Neutrophil (primary cell): ENCODE results near the gene CHD9.

ENCODE experiments used
- H3K27ac ChIP-seq: fragments of 200-600 bp; sonication (generic); 2 replicates; pipeline ENCODE4 v1.5.1; 2016; ENCODE audit warnings: mild to moderate bottlenecking, moderate library complexity
- H3K27me3 ChIP-seq: fragments of 200-600 bp; sonication (generic); 2 replicates; pipeline ENCODE4 v1.6.0; 2016; ENCODE audit warnings: mild to moderate bottlenecking
- H3K36me3 ChIP-seq: fragments of 200-600 bp; sonication (generic); 2 replicates; pipeline ENCODE4 v1.5.1; 2017
- H3K4me1 ChIP-seq, 2 experiments: fragments of 200-600 bp in 1 of 2; sonication (generic) in 1 of 2; 1 replicate in 1 of 2; 2 replicates in 1 of 2; pipeline versions ENCODE4 v1.5.1 to v1.6.1; 2013 to 2016; ENCODE audit warnings: low read depth in 1 of 2, low read length in 1 of 2, mild to moderate bottlenecking in 1 of 2, moderate library complexity in 1 of 2; ENCODE audit not compliant: control insufficient read depth in 1 of 2, insufficient read depth in 1 of 2
- H3K4me3 ChIP-seq, 2 experiments: fragments of 200-600 bp in 1 of 2; sonication (generic) in 1 of 2; 1 replicate in 1 of 2; 2 replicates in 1 of 2; pipeline ENCODE4 v1.5.1; 2013 to 2016; ENCODE audit warnings: low read depth in 1 of 2, low read length in 1 of 2, mild to moderate bottlenecking in 1 of 2, moderate library complexity in 1 of 2
- H3K9me3 ChIP-seq: fragments of 200-600 bp; sonication (generic); 2 replicates; pipeline ENCODE4 v1.5.1; 2016
- TF ChIP-seq, protein P1 (sequence below): fragments of 200-600 bp; sonication (generic); IDR thresholded peaks from 2 replicates; pipeline ENCODE4 v1.5.1; 2016; ENCODE audit warnings: antibody characterized with exemption

The CHD9 gene

GRCh38 chr16:53094013-53094630 is 39.3 kb downstream of the CHD9 start:
- Histone ChIP-seq H3K27ac (peak overlapping the region; percentile 95), H3K36me3 (no peaks in the 10 kb centered on the region), H3K27me3 (no peaks in the 10 kb centered on the region), H3K4me1 (peaks cover 56 to 66% of the 10 kb centered on the region in 2 experiments), H3K4me3 (no peak overlapping the region), H3K9me3 (no peaks in the 10 kb centered on the region)
- TF ChIP-seq, protein P1, sequence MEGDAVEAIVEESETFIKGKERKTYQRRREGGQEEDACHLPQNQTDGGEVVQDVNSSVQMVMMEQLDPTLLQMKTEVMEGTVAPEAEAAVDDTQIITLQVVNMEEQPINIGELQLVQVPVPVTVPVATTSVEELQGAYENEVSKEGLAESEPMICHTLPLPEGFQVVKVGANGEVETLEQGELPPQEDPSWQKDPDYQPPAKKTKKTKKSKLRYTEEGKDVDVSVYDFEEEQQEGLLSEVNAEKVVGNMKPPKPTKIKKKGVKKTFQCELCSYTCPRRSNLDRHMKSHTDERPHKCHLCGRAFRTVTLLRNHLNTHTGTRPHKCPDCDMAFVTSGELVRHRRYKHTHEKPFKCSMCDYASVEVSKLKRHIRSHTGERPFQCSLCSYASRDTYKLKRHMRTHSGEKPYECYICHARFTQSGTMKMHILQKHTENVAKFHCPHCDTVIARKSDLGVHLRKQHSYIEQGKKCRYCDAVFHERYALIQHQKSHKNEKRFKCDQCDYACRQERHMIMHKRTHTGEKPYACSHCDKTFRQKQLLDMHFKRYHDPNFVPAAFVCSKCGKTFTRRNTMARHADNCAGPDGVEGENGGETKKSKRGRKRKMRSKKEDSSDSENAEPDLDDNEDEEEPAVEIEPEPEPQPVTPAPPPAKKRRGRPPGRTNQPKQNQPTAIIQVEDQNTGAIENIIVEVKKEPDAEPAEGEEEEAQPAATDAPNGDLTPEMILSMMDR = no peak

- no peaks in the 10 kb centered on the region for H3K27me3 ChIP-seq
- peaks cover 46 to 52% of the 10 kb centered on the region in 2 experiments for H3K4me1 ChIP-seq
- H3K9me3 ChIP-seq = no peaks in the 10 kb centered on the region
- H3K27ac ChIP-seq = peak overlapping the region; percentile 87
- TF ChIP-seq, protein P1 = no peak
- H3K4me3 ChIP-seq = no peak overlapping the region
- no peaks in the 10 kb centered on the region for H3K36me3 ChIP-seq
Observed at GRCh38 chr16:53097190-53097589, 42.4 kb downstream of the CHD9 start.

DNA sequence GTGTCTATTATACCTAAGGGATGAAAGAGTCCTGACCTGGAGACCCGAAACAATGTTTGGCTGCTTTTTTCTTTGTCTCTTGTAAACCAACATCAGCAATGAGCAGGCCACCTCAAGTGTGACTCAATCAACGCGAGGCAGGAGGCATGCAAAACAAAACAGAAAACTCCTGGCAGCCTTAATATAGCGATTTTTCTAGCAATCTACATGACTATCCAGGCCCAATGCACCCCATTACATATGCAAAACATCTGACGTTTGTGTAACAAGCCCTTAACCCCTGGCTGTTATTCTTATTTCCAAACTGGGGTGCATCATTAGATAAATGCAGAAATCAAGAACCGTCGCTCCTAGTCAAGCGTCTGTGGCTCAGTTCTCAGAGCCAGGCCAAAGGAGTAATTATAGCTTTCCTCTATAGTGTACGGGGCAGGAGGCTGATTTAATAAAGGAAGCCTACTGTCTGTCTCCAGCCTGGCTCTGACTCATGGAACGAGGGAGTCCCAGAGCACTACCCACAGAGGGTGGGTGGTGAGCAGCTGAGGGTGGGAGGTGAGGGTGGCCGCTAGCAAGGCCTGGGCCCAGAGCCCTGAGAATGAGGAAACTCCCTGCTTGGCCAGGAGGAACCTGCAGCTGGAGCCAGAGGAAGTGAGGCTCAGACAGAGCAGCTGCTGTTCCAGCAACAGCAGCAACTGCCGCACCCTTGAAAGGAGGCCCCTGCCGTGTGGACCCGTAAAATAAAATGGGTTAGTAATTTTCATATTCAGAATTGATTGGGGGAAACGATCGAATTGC is 43.9 kb downstream of the CHD9 start:
- Histone ChIP-seq H3K27me3 (no peaks in the 10 kb centered on the region), H3K4me1 (peaks cover 38 to 40% of the 10 kb centered on the region in 2 experiments), H3K4me3 (peak overlapping the region; percentile 57 to 59), H3K27ac (peak overlapping the region; percentile 87), H3K36me3 (no peaks in the 10 kb centered on the region), H3K9me3 (no peaks in the 10 kb centered on the region)
- TF ChIP-seq, protein P1 = no peak

DNA sequence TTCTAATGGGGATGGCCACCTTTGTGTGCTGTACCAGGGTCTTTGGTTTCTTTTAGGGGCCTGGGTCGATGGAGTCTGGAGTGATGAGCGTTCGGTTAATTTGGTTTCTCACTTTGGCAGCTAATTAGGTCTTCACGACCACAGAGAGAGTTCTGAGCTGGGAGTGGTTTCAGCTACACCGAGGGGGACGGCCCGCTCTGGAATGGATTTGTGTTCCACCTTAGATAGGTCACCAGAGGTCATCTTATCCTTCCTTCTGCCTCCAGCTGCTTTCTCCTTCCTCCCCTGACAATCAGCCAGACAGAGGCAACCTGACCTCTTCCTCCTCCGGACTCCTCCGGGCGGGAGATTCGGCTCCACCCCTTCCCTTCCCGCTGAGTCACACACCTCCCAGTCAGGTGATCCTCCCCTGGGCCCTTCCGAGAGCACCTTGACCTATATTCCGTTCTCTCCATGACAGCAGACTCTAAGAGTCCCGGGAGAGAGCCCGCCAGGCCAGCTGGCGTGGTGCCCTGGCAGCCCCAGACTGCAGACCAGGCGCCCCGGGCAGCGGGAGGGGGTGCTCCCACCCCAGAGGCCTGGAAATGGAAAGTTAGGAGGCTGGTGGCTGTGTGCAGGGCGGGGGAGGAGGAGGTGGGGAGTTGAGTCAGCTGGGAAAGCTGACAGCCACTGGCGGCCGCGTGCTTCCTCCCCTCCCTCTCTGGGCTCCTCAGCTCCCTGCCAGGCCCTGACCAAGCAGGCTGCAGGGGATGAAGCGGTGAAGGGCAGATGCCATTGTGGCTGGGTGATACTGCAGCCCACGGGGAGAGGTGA is 44.7 kb downstream of the CHD9 start:
- TF ChIP-seq, protein P1 = no peak
- no peaks in the 10 kb centered on the region for H3K36me3 ChIP-seq
- H3K9me3 ChIP-seq = no peaks in the 10 kb centered on the region
- H3K27ac ChIP-seq = peak overlapping the region; percentile 87
- H3K4me3 ChIP-seq = peak overlapping the region; percentile 57 to 59
- peaks cover 31 to 33% of the 10 kb centered on the region in 2 experiments for H3K4me1 ChIP-seq
- no peaks in the 10 kb centered on the region for H3K27me3 ChIP-seq

- Histone ChIP-seq H3K36me3 (no peaks in the 10 kb centered on the region), H3K27me3 (no peaks in the 10 kb centered on the region), H3K9me3 (no peaks in the 10 kb centered on the region), H3K4me3 (peak overlapping the region; percentile 57 to 59), H3K4me1 (peaks cover 31 to 33% of the 10 kb centered on the region in 2 experiments), H3K27ac (peak overlapping the region; percentile 87)
- TF ChIP-seq, protein P1 = no peak
Observed at GRCh38 chr16:53100131-53100748, 45.4 kb downstream of the CHD9 start.
